OCI-LY1 (cell line): ENCODE data around the gene TRPM2.

ENCODE experiments used
- H2AFZ ChIP-seq: fragments of 200-600 bp; sonication (generic), shearing (Covaris generic); 2 replicates; pipeline ENCODE4 v1.6.0; 2014; ENCODE audit warnings: antibody characterized with exemption, mild to moderate bottlenecking, low read length
- H3F3A ChIP-seq: fragments of 200-600 bp; sonication (generic), shearing (Covaris generic); 2 replicates; pipeline ENCODE4 v1.6.0; 2014; ENCODE audit warnings: mild to moderate bottlenecking, antibody characterized with exemption, low read length, moderate library complexity; ENCODE audit not compliant: insufficient read depth
- H3K27ac ChIP-seq: fragments of 200-600 bp; sonication (generic); 2 replicates; pipeline ENCODE4 v1.5.1; 2014; ENCODE audit warnings: low read length, mixed run types, mild to moderate bottlenecking, low read depth; ENCODE audit not compliant: poor library complexity, severe bottlenecking
- H3K27me3 ChIP-seq: fragments of 200-600 bp; sonication (generic); 2 replicates; pipeline ENCODE4 v1.6.0; 2014; ENCODE audit warnings: antibody characterized with exemption, mild to moderate bottlenecking, low read length, moderate library complexity; ENCODE audit not compliant: insufficient read depth
- H3K36me3 ChIP-seq: fragments of 200-600 bp; sonication (generic); 2 replicates; pipeline ENCODE4 v1.6.1; 2014; ENCODE audit warnings: mild to moderate bottlenecking, antibody characterized with exemption, low read length, moderate library complexity, mixed read lengths; ENCODE audit not compliant: insufficient read depth
- H3K4me1 ChIP-seq: fragments of 200-600 bp; sonication (generic); 2 replicates; pipeline ENCODE4 v1.5.1; 2014; ENCODE audit warnings: mild to moderate bottlenecking, low read length, moderate library complexity; ENCODE audit not compliant: insufficient read depth, severe bottlenecking
- H3K4me2 ChIP-seq: fragments of 200-600 bp; sonication (generic), shearing (Covaris generic); 2 replicates; pipeline ENCODE4 v1.6.1; 2014; ENCODE audit warnings: low read length
- H3K4me3 ChIP-seq: fragments of 200-600 bp; sonication (generic); 2 replicates; pipeline ENCODE4 v1.5.1; 2014; ENCODE audit warnings: low read length, low read depth, mild to moderate bottlenecking, mixed read lengths; ENCODE audit not compliant: poor library complexity, severe bottlenecking
- H3K79me2 ChIP-seq: fragments of 200-600 bp; shearing (Covaris generic); 2 replicates; pipeline ENCODE4 v1.6.1; 2016; ENCODE audit warnings: mixed run types, low read length, mixed read lengths; ENCODE audit not compliant: insufficient read depth
- H3K9ac ChIP-seq: fragments of 200-600 bp; sonication (generic), shearing (Covaris generic); 2 replicates; pipeline ENCODE4 v1.6.1; 2014; ENCODE audit warnings: mild to moderate bottlenecking, low read length, mixed read lengths
- H3K9me2 ChIP-seq: fragments of 200-600 bp; sonication (generic), shearing (Covaris generic); 2 replicates; pipeline ENCODE4 v1.6.1; 2014; ENCODE audit warnings: low read depth, mild to moderate bottlenecking, low read length, mixed read lengths
- H3K9me3 ChIP-seq: fragments of 200-600 bp; shearing (Covaris generic); 2 replicates; pipeline ENCODE4 v1.6.1; 2014; ENCODE audit warnings: low read length, mixed read lengths
- H4K20me1 ChIP-seq: fragments of 200-600 bp; sonication (generic), shearing (Covaris generic); 2 replicates; pipeline ENCODE4 v1.6.0; 2016; ENCODE audit warnings: mild to moderate bottlenecking, low read length; ENCODE audit not compliant: insufficient read depth
- EZH2 ChIP-seq: fragments of 200-600 bp; sonication (generic), shearing (Covaris generic); IDR thresholded peaks from 2 replicates; pipeline ENCODE4 v1.8.0; 2017; ENCODE audit warnings: borderline replicate concordance, mixed run types, mild to moderate bottlenecking, antibody characterized with exemption, low read length, moderate library complexity, mixed read lengths
- TF ChIP-seq, protein P1 (sequence below): fragments of 200-600 bp; sonication (generic), shearing (Covaris generic); IDR thresholded peaks from 2 replicates; pipeline ENCODE4 v1.5.1; 2017; ENCODE audit warnings: mild to moderate bottlenecking, antibody characterized with exemption, low read length, moderate library complexity, mixed read lengths

Gene TRPM2

DNA sequence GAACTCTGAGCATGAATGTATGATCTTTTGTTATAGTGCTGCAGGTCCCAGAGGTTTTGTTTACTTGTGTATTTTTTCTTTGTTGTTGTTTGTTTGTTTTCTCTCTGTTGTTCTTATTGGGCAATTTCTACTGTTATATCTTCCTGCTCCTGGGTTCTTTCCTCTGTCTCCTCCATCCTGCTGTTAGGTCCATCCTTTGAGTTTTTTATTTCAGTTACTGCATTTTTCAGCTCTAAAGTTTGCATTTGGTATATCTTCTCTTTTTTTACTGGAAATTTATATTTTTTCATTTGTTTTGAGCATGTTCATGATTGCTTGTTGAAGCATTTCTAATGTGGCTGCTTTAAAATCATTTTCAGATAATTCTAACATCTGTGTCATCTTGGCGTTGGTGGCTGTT is 9.9 kb downstream of the TRPM2 start:
- Histone ChIP-seq H3F3A (no peaks in the 10 kb centered on the region), H3K9me2 (no peaks in the 10 kb centered on the region), H3K9me3 (no peaks in the 10 kb centered on the region), H4K20me1 (no peaks in the 10 kb centered on the region), H3K27me3 (peaks cover 8% of the 10 kb centered on the region; the same call in 1 of the 2 replicates), H3K27ac (no peak overlapping the region), H3K36me3 (no peaks in the 10 kb centered on the region), H3K4me1 (no peaks in the 10 kb centered on the region), H3K4me3 (no peak overlapping the region), H3K79me2 (no peaks in the 10 kb centered on the region), H3K4me2 (no peak overlapping the region), H3K9ac (no peak overlapping the region), H2AFZ (no peak overlapping the region)
- TF ChIP-seq EZH2 = no peak
- TF ChIP-seq, protein P1, sequence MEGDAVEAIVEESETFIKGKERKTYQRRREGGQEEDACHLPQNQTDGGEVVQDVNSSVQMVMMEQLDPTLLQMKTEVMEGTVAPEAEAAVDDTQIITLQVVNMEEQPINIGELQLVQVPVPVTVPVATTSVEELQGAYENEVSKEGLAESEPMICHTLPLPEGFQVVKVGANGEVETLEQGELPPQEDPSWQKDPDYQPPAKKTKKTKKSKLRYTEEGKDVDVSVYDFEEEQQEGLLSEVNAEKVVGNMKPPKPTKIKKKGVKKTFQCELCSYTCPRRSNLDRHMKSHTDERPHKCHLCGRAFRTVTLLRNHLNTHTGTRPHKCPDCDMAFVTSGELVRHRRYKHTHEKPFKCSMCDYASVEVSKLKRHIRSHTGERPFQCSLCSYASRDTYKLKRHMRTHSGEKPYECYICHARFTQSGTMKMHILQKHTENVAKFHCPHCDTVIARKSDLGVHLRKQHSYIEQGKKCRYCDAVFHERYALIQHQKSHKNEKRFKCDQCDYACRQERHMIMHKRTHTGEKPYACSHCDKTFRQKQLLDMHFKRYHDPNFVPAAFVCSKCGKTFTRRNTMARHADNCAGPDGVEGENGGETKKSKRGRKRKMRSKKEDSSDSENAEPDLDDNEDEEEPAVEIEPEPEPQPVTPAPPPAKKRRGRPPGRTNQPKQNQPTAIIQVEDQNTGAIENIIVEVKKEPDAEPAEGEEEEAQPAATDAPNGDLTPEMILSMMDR = no peak

DNA sequence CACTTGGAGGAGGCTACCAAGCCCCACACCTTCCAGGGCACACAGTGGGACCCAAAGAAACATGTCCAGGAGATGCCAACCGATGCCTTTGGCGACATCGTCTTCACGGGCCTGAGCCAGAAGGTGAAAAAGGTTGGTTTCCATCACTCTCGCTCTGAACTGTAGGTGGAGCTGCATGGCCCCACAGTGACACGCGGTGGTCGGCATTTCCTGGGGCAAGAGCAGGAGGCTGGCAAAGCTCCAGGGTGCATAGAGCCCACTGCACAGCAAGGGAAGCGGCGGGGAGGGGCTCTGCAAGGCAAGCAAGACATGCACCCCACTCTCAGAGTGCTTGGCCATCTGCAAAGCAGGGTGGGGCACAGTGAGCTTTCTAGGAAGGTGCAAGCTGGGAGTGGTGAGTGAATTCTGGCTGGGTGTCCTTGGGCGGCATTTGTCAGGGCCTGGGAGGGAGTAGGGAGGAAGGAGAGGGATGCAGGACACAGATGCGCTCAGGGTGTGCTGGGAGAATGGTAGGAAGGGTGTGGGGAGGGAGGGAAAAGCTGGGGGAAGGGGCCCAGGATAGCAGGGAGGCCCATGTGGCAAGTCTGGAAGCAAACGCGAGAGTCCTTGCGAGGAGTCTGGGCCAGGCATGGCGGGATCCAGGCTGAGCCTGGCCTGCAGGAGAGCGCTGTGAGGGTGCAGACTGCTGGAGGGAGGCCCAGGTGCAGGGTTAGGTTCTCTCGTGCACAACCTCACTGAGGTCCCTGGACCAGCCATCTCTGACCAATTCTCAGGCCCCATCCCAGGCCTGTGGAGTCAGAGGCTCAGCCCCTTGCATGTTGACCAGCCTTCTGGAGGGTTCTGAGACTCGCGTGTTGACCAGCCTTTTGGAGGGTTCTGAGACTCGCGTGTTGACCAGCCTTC is 11.0 kb downstream of the TRPM2 start:
- H2AFZ ChIP-seq = no peak overlapping the region
- no peaks in the 10 kb centered on the region for H3K79me2 ChIP-seq
- H3K4me1 ChIP-seq = no peaks in the 10 kb centered on the region
- no peak overlapping the region for H3K4me3 ChIP-seq
- H3K4me2 ChIP-seq = no peak overlapping the region
- no peaks in the 10 kb centered on the region for H3F3A ChIP-seq
- H3K9ac ChIP-seq = no peak overlapping the region
- H3K27me3 ChIP-seq = peaks cover 8% of the 10 kb centered on the region; the same call in 1 of the 2 replicates
- no peaks in the 10 kb centered on the region for H3K9me2 ChIP-seq
- H3K27ac ChIP-seq = no peak overlapping the region
- H3K9me3 ChIP-seq = no peaks in the 10 kb centered on the region
- TF ChIP-seq, protein P1 = peak; percentile 45; the same call in 1 of the 2 replicates
- TF ChIP-seq EZH2 = no peak
- H4K20me1 ChIP-seq = no peaks in the 10 kb centered on the region
- H3K36me3 ChIP-seq = no peaks in the 10 kb centered on the region

DNA sequence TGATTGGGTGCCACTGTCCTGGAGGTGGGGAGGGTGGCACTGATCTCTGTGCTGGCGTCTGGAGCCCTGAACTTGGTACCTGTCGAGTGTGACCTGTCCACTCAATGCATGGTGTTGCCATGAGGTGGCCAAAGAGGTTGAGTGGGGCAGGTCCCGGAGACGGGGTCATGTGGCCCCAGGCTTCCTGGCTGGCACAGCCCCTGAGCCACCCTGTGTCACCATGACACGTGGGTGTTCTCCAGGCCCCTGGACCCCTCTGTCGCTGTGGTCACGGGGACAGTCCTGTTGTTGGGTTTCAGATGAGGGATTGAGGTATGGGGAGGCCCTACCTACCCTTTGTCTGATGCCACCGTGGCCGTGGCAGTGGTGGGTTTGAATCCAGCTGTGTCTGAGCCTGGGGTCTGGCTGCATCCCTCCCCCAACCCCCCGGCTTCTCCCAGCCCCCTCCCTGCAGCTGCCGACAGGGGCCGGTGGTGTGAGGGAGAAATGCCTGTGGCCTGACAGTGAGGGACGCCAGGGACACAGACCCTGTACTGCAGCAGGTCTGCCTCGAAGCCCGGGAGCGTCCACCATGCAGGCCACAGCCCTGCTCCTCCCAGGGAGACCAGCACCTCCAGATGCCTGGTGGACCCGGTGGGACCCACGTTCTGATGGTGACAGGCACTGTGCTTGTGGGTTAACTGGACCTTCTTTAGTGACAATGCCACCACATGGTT is 12.0 kb downstream of the TRPM2 start:
- H3K9me2 ChIP-seq = no peaks in the 10 kb centered on the region
- no peak for TF ChIP-seq EZH2
- TF ChIP-seq, protein P1 = no peak
- H3K27me3 ChIP-seq = peaks cover 8% of the 10 kb centered on the region; the same call in 1 of the 2 replicates
- no peak overlapping the region for H2AFZ ChIP-seq
- no peaks in the 10 kb centered on the region for H3K4me1 ChIP-seq
- H3F3A ChIP-seq = no peaks in the 10 kb centered on the region
- no peaks in the 10 kb centered on the region for H3K79me2 ChIP-seq
- no peaks in the 10 kb centered on the region for H3K36me3 ChIP-seq
- H3K9ac ChIP-seq = no peak overlapping the region
- H3K9me3 ChIP-seq = no peaks in the 10 kb centered on the region
- no peaks in the 10 kb centered on the region for H4K20me1 ChIP-seq
- no peak overlapping the region for H3K4me3 ChIP-seq
- no peak overlapping the region for H3K4me2 ChIP-seq
- H3K27ac ChIP-seq = no peak overlapping the region
